Mesenchymal stem cell (in vitro differentiated cells and primary cell): ENCODE results near the gene HAUS8.

Experiments used
- DNase-seq: peaks from one replicate; pipeline ENCODE4 v3.0.0-alpha.2; 2013
- H2AFZ ChIP-seq: one replicate; pipeline ENCODE4 v1.6.1; 2013; ENCODE audit warnings: low read depth, mild to moderate bottlenecking, control low read depth, inconsistent platforms, low read length, moderate library complexity
- H2AK5ac ChIP-seq: 2 replicates; pipeline ENCODE4 v1.6.1; 2013; ENCODE audit warnings: low read length, moderate library complexity, mild to moderate bottlenecking, inconsistent platforms; ENCODE audit not compliant: severe bottlenecking
- H2BK120ac ChIP-seq: one replicate; pipeline ENCODE4 v1.6.1; 2013; ENCODE audit warnings: low read depth, mild to moderate bottlenecking, inconsistent platforms, low read length, moderate library complexity
- H2BK12ac ChIP-seq, 2 experiments: one replicate each; pipeline ENCODE4 v1.6.1; 2013; ENCODE audit warnings: inconsistent platforms in 2 of 2, low read length in 2 of 2, mild to moderate bottlenecking in 2 of 2, moderate library complexity in 2 of 2, control low read depth in 1 of 2
- H2BK15ac ChIP-seq: one replicate; pipeline ENCODE4 v1.6.1; 2013; ENCODE audit warnings: mild to moderate bottlenecking, low read depth, inconsistent platforms; ENCODE audit not compliant: poor library complexity, severe bottlenecking
- H2BK5ac ChIP-seq: 2 replicates; pipeline ENCODE4 v1.6.1; 2013; ENCODE audit warnings: low read depth, mild to moderate bottlenecking, low read length, control low read depth, inconsistent platforms; ENCODE audit not compliant: poor library complexity, severe bottlenecking
- H3K14ac ChIP-seq, 2 experiments: one replicate each; pipeline ENCODE4 v1.6.1; 2013; ENCODE audit warnings: inconsistent platforms in 2 of 2, low read length in 2 of 2, control low read depth in 1 of 2, mild to moderate bottlenecking in 1 of 2, moderate library complexity in 1 of 2
- H3K18ac ChIP-seq, 2 experiments: one replicate each; pipeline ENCODE4 v1.6.1; 2013; ENCODE audit warnings: inconsistent platforms in 2 of 2, low read length in 2 of 2, control low read depth in 1 of 2, low read depth in 1 of 2, mild to moderate bottlenecking in 1 of 2
- H3K23ac ChIP-seq, 2 experiments: one replicate each; pipeline ENCODE4 v1.6.1; 2013; ENCODE audit warnings: inconsistent platforms in 2 of 2, low read length in 2 of 2, mild to moderate bottlenecking in 2 of 2, moderate library complexity in 2 of 2, control low read depth in 1 of 2
- H3K27ac ChIP-seq: 2 replicates; pipeline ENCODE4 v1.5.1; 2013; ENCODE audit warnings: mild to moderate bottlenecking, moderate library complexity, low read length, control low read depth, inconsistent platforms; ENCODE audit not compliant: poor library complexity, severe bottlenecking
- H3K27me3 ChIP-seq, 2 experiments: 2 replicates each; pipeline versions ENCODE4 v1.6.1 to v1.7.0; 2013; ENCODE audit warnings: low read length in 2 of 2, mild to moderate bottlenecking in 2 of 2, moderate library complexity in 2 of 2, control low read depth in 1 of 2, inconsistent platforms in 1 of 2; ENCODE audit not compliant: control insufficient read depth in 1 of 2, insufficient read depth in 1 of 2
- H3K36me3 ChIP-seq, 2 experiments: 2 replicates each; pipeline versions ENCODE4 v1.6.1 to v1.7.0; 2013; ENCODE audit warnings: low read length in 2 of 2, control low read depth in 1 of 2, inconsistent platforms in 1 of 2, low read depth in 1 of 2, mild to moderate bottlenecking in 1 of 2; ENCODE audit not compliant: insufficient read depth in 2 of 2, control insufficient read depth in 1 of 2
- H3K4ac ChIP-seq, 2 experiments: one replicate each; pipeline ENCODE4 v1.6.1; 2013; ENCODE audit warnings: inconsistent platforms in 2 of 2, low read length in 2 of 2, mild to moderate bottlenecking in 2 of 2, moderate library complexity in 2 of 2, control low read depth in 1 of 2, low read depth in 1 of 2
- H3K4me1 ChIP-seq: 2 replicates; pipeline ENCODE4 v1.6.1; 2013; ENCODE audit warnings: low read depth, low read length, control low read depth; ENCODE audit not compliant: control insufficient read depth, insufficient read depth
- H3K4me2 ChIP-seq: 2 replicates; pipeline ENCODE4 v1.6.1; 2013; ENCODE audit warnings: low read length, mild to moderate bottlenecking, inconsistent platforms; ENCODE audit not compliant: poor library complexity, severe bottlenecking
- H3K4me3 ChIP-seq, 2 experiments: 2 replicates each; pipeline versions ENCODE4 v1.5.1 to v1.7.0; 2013; ENCODE audit warnings: low read length in 2 of 2, mild to moderate bottlenecking in 2 of 2, control low read depth in 1 of 2, low read depth in 1 of 2; ENCODE audit not compliant: insufficient read depth in 1 of 2
- H3K79me1 ChIP-seq: replicated peaks from 2 replicates; pipeline ENCODE4 v1.6.1; 2013; ENCODE audit warnings: mild to moderate bottlenecking, control low read depth, low read length, inconsistent platforms; ENCODE audit not compliant: poor library complexity, severe bottlenecking
- H3K9ac ChIP-seq: 2 replicates; pipeline ENCODE4 v1.7.0; 2013; ENCODE audit warnings: mild to moderate bottlenecking, low read length, moderate library complexity
- H3K9me3 ChIP-seq: 2 replicates; pipeline ENCODE4 v1.7.0; 2013; ENCODE audit warnings: mild to moderate bottlenecking, low read length; ENCODE audit not compliant: control insufficient read depth
- H4K8ac ChIP-seq: one replicate; pipeline ENCODE4 v1.6.1; 2013; ENCODE audit warnings: inconsistent platforms, mild to moderate bottlenecking, low read length, moderate library complexity
- H4K91ac ChIP-seq: one replicate; pipeline ENCODE4 v1.6.1; 2013; ENCODE audit warnings: mild to moderate bottlenecking, low read length, inconsistent platforms
- WGBS: methylation state at CpG from one replicate; pipeline ENCODE4 v1.1.7; 2013; ENCODE audit warnings: mixed read lengths; 5-methylcytosine and 5-hydroxymethylcytosine counted together

The HAUS8 gene

GRCh38 chr19:17031741-17032140, 43.5 kb downstream of the HAUS8 start:
- no peak overlapping the region for H4K91ac ChIP-seq
- H2BK15ac ChIP-seq, result no peak overlapping the region
- peaks cover 2% of the 10 kb centered on the region for H3K4me1 ChIP-seq
- DNase-seq, result no peak
- no peak overlapping the region for H4K8ac ChIP-seq
- H3K36me3 ChIP-seq, result no peaks in the 10 kb centered on the region
- H3K9me3 ChIP-seq, result no peaks in the 10 kb centered on the region
- H2BK120ac ChIP-seq, result no peak overlapping the region
- 85% methylated on average over 6 of the region's 6 CpGs for WGBS
- no peaks in the 10 kb centered on the region for H3K79me1 ChIP-seq
- H2AFZ ChIP-seq, result no peak overlapping the region
- H3K18ac ChIP-seq, result no peak overlapping the region
- no peak overlapping the region for H3K23ac ChIP-seq
- no peak overlapping the region for H3K14ac ChIP-seq
- no peak overlapping the region for H2BK12ac ChIP-seq
- peaks cover 26 to 36% of the 10 kb centered on the region in 2 experiments for H3K27me3 ChIP-seq
- no peak overlapping the region for H2BK5ac ChIP-seq
- H3K9ac ChIP-seq, result no peak overlapping the region
- no peak overlapping the region for H3K4me3 ChIP-seq
- H3K4me2 ChIP-seq, result no peak overlapping the region
- no peak overlapping the region for H3K27ac ChIP-seq
- H3K4ac ChIP-seq, result no peak overlapping the region
- no peak overlapping the region for H2AK5ac ChIP-seq

GRCh38 chr19:17027535-17027975, 47.7 kb downstream of the HAUS8 start:
- Histone ChIP-seq H3K4me3 (no peak overlapping the region), H3K36me3 (no peaks in the 10 kb centered on the region), H3K23ac (peak overlapping the region in 1 of 2 experiments; percentile 84), H2BK15ac (no peak overlapping the region), H4K8ac (no peak overlapping the region), H3K14ac (peak overlapping the region in 1 of 2 experiments; percentile 83), H3K9me3 (peaks cover 13% of the 10 kb centered on the region), H3K79me1 (no peaks in the 10 kb centered on the region), H2AFZ (no peak overlapping the region), H3K4me2 (no peak overlapping the region), H2BK120ac (no peak overlapping the region), H2BK5ac (no peak overlapping the region), H3K9ac (no peak overlapping the region), H3K18ac (no peak overlapping the region), H2AK5ac (no peak overlapping the region), H3K4ac (no peak overlapping the region), H2BK12ac (no peak overlapping the region), H3K27me3 (peaks cover 51 to 57% of the 10 kb centered on the region in 2 experiments), H3K27ac (no peak overlapping the region), H3K4me1 (peaks cover 9% of the 10 kb centered on the region), H4K91ac (no peak overlapping the region)
- 60% methylated on average over 7 of the region's 7 CpGs for WGBS
- no peak for DNase-seq

GRCh38 chr19:17026706-17027534, 48.3 kb downstream of the HAUS8 start, which contains the start of gene CPAMD8:
CPAMD8 (minus strand) TSS chr19:17026810; CDS start chr19:17026642, 168 bp downstream.
- DNase-seq, result no peak
- no peak within 1 kb of the TSS for H2AK5ac ChIP-seq
- no peak within 1 kb of the TSS for H3K4ac ChIP-seq
- no peak within 1 kb of the TSS for H2BK12ac ChIP-seq
- peak within 1 kb of the TSS in 1 of 2 experiments; percentile 84 for H3K23ac ChIP-seq
- WGBS, result 5% methylated on average over 38 of the region's 67 CpGs
- no peak within 1 kb of the TSS for H2BK120ac ChIP-seq
- H4K91ac ChIP-seq, result no peak within 1 kb of the TSS
- H3K4me2 ChIP-seq, result peak within 1 kb of the TSS; percentile 40
- H2BK5ac ChIP-seq, result no peak within 1 kb of the TSS
- no peak within 1 kb of the TSS for H3K4me3 ChIP-seq
- H3K4me1 ChIP-seq, result peaks cover 9% of the 10 kb centered on the region
- peaks cover 13% of the 10 kb centered on the region for H3K9me3 ChIP-seq
- H3K18ac ChIP-seq, result no peak within 1 kb of the TSS
- H2BK15ac ChIP-seq, result no peak within 1 kb of the TSS
- no peak within 1 kb of the TSS for H2AFZ ChIP-seq
- no peaks in the 10 kb centered on the region for H3K79me1 ChIP-seq
- peaks cover 51 to 53% of the 10 kb centered on the region in 2 experiments for H3K27me3 ChIP-seq
- H3K9ac ChIP-seq, result no peak within 1 kb of the TSS
- H3K14ac ChIP-seq, result peak within 1 kb of the TSS in 1 of 2 experiments; percentile 83
- no peak within 1 kb of the TSS for H3K27ac ChIP-seq
- no peak within 1 kb of the TSS for H4K8ac ChIP-seq
- H3K36me3 ChIP-seq, result no peaks in the 10 kb centered on the region

- Histone ChIP-seq H2AK5ac (no peak overlapping the region), H3K36me3 (no peaks in the 10 kb centered on the region), H2AFZ (no peak overlapping the region), H3K79me1 (no peaks in the 10 kb centered on the region), H4K91ac (no peak overlapping the region), H3K9me3 (peaks cover 13% of the 10 kb centered on the region), H2BK5ac (no peak overlapping the region), H2BK12ac (no peak overlapping the region), H2BK15ac (no peak overlapping the region), H3K4me3 (no peak overlapping the region), H4K8ac (no peak overlapping the region), H3K9ac (no peak overlapping the region), H3K27ac (no peak overlapping the region), H3K4ac (no peak overlapping the region), H3K23ac (peak overlapping the region in 1 of 2 experiments; percentile 70), H3K4me1 (peaks cover 9% of the 10 kb centered on the region), H3K18ac (no peak overlapping the region), H3K14ac (peak overlapping the region in 1 of 2 experiments; percentile 70), H2BK120ac (no peak overlapping the region), H3K27me3 (peaks cover 51 to 53% of the 10 kb centered on the region in 2 experiments), H3K4me2 (peak overlapping the region; percentile 40)
- no peak for DNase-seq
- 6% methylated on average over 18 of the region's 40 CpGs for WGBS
These were observed 49.1 kb downstream of the HAUS8 start for GRCh38 chr19:17025991-17026658.
